Stimulated activated CD8-positive, alpha-beta memory T cell treated with anti-CD3 and anti-CD28 coated beads, Interleukin-15, amount 100 ng/mL, for 24 hours (primary cell): ENCODE measurements around the gene CASTOR1.

Experiments used
- DNase-seq: peaks from one replicate; pipeline ENCODE4 v3.0.0-alpha.2; 2020; ENCODE audit warnings: low read depth

CASTOR1 gene

GRCh38 chr22:30318799-30319419 is 29.6 kb upstream of the CASTOR1 start:
- DNase-seq = no peak

GRCh38 chr22:30317778-30318177 is 28.5 kb upstream of the CASTOR1 start:
- DNase-seq = no peak

DNA sequence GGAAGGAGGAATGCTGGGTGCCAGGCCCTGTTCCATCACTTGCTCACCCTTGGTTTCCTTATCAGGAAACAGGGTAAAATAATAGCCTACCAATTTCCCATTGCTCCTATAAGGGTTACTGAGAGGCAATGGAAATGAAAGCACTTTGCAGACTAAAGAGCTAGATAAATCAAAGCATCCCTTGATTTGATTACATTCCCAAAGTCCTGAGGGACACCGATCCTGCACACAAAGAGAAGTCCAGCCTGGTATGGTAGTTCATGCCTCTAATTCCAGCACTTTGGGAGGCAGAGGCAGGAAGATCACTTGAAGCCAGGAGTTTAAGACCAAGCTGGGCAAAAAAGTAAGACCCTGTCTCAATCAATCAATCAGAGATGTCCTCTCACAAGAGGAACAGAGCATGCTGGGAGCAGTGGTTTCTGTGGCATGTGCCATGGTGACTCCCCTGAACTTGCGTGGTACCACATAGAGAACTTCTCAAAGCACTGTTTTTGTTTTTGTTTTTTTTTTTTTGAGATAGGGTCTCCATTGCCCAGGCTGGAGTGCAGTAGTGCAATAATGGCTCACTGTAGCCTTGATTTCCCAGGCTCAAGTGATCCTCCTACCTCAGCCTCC is 26.8 kb upstream of the CASTOR1 start:
- DNase-seq = no peak

- DNase-seq = no peak
These were observed 25.6 kb upstream of the CASTOR1 start for GRCh38 chr22:30314915-30315314.

DNA sequence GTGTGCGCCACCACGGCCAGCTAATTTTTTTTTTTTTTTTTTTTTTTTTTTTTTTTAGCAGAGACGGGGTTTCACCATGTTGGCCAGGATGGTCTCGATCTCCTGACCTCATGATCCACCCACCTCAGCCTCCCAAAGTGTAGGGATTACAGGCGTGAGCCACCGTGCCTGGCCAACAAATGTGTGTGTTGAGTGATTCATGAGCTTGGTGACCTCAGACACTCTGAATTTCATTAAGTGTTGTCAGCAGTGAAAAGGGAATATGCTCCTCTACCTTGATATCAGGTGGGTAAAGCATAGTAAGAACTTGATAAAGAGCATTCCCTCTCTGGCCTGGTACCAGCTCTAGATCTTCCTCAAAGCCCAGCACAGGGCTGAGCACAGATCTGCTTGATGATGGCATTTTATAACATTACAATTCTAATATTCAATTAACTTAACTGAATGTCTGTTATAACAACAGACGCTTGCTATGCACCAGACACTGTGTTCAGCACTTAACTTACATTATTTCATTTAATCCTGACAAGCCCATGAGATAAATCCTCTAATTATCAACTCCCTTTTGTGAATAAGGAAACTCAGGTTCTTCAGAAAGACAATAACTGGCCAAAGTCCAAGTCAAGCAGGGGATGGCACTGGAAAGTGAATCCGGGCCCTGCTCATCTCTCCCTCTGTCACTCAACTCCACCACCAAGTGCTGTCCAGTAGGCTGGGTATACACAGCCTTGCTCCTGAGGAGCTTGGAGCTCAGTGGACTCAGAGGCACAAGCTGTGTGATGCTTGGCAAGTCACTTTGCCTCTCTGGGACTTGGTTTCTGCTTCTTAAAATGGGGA is 24.4 kb upstream of the CASTOR1 start:
- no peak for DNase-seq

DNA sequence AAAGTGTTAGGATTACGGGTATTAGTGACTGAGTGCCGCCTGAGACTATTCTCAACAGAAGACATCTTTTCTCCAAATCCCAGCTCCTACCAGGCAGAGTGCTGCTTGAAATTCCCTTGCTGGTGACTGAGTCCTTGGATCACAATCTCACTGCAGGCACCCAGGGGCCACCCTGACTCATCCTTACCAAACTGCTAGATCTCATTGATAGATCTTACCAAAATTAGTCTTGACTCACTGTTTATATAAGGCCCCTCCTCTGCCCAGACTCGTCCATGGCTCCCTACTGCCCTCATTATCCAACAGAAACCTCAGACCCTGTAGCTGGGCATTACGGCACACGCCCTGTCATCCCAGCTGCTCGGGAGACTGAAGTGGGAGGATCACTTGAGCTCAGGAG is 22.7 kb upstream of the CASTOR1 start:
- no peak for DNase-seq

DNA sequence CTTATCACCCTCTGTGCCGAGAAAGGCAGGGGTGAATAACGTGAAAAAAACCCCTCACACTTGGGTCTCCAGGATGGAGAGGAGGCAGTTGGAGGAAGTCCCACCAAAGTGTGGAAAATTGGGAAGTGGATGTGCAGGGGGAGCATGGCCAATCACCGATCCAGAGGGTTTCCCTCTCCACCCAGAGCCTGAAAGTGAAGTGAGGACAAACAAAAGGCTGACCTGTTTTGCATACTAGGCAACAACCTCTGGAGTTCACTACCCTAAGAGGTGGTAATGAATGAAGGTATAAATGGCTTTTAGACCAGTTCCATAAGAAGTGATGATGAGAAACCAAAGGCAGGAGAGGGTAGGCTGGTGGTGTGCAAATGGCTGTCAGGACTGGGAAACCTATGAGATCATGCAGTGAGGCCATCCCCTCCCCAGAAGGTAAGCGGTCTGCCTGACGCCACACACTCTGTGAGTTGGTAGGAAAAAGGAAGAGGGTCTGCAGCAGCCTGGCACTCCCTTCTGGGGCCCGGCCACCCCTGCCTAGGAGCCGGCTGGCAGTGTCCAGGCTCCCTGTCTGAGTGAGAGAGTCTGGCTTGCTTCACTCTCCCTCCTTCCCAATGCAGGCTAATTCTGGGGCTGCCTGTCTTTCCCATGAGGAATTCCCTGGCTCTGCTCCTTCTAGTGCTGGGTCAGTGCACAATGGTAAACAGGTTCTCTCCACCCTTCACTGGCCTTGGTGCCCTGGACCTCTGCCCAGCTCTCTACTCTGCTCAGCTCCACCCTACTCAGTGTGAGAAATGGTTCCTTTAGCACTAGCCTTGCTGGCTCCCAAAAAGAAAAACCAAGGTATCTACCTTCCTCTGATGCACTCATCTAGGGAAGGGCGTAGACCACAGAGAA is 21.8 kb upstream of the CASTOR1 start:
- no peak for DNase-seq

GRCh38 chr22:30309951-30310741 is 20.8 kb upstream of the CASTOR1 start:
- no peak for DNase-seq

DNA sequence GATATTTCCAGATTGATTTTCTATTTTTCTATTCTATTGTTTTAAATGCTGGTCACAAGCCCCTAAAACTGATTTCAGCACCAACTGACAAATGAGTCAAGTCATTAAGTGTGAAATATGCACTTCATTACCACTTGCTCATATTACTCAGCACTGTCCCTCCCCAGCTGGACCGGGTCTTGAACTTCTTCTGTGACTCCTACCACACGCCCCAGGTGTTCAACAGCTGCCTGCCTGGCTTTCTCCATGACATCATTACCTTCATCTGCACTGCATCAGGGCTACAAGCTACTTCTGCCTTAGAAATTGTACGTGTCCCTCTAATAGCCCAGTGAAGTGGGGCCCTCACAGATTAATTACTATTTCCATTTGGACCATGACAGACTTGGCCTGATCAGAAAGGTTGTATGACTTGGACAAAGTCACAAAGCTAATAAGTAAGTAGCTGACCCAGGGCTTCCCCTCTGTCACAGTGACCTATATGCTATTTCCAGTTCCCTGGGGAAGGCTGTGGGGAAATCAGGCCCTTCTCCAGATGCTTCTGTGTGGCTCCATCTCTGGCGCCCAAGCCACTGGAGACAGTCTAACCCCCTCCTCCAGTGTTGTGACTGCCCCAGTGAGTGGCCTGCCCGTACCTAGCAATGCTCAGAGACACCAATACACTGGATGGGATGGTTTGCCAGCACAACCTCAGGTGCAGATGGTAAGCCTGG is 19.4 kb upstream of the CASTOR1 start:
- no peak for DNase-seq

DNA sequence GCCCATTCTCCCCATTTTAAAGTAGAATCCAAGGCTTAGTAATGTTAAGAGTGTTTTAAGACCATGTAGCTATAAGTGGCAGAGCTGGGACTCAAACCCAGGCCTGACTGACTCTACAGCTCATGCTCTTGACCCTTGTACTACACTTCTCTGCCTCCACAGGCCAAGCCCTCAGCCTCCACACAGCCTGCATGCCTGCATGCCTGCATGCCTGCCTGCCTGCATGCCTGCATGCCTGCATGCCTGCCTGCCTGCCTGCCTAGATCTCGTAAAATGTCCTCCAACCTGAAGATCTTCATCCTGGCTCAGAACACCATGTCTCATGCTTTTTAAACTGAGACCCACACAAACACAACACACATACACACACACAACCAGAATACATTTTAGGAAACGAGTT is 18.8 kb upstream of the CASTOR1 start:
- DNase-seq = no peak

- DNase-seq = no peak
These were observed 17.8 kb upstream of the CASTOR1 start for GRCh38 chr22:30307041-30307574.

- no peak for DNase-seq
These were observed 17.3 kb upstream of the CASTOR1 start for GRCh38 chr22:30306627-30307011.

- no peak for DNase-seq
These were observed 16.8 kb upstream of the CASTOR1 start for GRCh38 chr22:30305906-30306626.

DNA sequence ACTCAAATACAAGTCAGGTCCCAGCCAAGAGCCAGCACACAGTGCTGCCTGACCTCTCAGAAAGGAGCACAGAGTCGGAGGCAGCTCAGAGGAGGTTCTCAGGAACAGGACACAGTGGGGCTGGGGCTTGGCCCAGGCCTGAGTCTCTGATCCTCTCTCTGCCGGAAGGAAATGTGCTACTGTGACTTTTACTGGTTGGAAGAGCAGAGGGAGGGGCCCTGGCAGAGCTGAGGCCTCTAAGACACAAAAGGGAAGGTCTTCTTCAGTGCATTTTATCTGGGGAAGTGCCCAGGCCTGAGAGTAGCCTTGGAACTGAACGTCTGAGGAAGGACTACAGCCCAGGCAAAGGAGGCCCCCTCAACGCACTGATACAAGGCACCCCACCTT is 16.2 kb upstream of the CASTOR1 start:
- DNase-seq = no peak

GRCh38 chr22:30304495-30305244 is 15.4 kb upstream of the CASTOR1 start:
- DNase-seq = no peak

DNA sequence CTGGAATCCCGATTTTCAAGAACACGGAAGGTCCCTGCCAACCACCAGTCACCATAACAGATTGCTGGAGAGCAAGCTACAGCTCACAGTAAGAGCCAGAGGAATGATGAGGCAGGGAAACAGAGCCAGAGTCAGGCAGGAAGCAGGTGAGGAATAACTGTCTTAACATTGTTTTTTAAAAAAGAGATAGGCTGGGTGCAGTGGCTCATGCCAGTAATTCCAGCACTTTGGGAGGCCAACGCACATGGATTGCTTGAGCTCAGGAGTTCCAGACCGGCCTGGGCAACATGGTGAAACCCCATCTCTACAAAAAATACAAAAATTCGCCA is 13.5 kb upstream of the CASTOR1 start:
- DNase-seq = no peak

DNA sequence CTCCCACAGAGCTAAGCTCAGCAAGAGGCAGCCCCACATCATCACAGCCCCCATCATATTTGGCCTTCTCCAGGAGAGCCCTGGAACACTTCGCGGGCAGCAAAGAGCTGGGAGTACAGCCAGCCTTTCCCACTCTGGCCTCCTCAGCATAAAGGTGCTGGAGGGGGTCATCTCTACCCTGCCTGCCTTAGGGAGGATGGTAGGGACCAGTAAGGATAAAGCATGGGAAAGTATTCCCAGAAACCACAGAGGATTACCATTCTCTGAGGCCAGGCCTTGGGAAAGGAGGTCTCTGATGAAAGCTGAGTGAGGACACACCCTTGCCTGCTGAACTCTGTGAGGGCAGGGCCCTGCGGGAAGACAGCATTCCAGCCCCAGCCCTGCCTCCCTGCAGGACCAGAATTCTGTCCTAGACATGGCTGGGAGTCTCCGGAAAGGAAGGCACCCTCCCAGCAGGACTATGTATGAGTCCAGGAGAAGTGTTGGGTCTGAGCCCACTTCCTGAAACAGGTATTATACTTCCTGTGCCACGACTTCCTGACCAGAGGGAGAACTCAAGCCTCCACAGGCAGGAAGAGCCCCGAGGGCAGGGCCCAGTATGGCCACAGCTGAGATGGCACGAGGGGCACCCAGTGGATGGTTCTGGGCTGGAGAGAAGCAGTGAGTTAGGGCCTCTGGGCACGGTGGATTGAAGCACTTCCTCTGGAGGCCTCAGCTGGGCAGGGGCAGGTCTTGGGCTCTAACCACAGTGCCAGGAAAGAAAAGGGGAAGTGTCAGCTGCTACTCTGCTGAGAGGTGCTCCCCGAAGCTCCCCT is 12.9 kb upstream of the CASTOR1 start:
- DNase-seq = no peak

- no peak for DNase-seq
These were observed 10.0 kb upstream of the CASTOR1 start for GRCh38 chr22:30299322-30299721.
